GM18517 (cell line): Measurements from ENCODE around the gene SLF2.

ENCODE experiments used
- ATAC-seq: cut with Tn5 transposase; IDR thresholded peaks from one replicate; pipeline ENCODE4 v1.9.1; 2021; ENCODE audit warnings: mild to moderate bottlenecking, moderate library complexity; ENCODE audit not compliant: unreplicated experiment

The SLF2 gene, protein sequence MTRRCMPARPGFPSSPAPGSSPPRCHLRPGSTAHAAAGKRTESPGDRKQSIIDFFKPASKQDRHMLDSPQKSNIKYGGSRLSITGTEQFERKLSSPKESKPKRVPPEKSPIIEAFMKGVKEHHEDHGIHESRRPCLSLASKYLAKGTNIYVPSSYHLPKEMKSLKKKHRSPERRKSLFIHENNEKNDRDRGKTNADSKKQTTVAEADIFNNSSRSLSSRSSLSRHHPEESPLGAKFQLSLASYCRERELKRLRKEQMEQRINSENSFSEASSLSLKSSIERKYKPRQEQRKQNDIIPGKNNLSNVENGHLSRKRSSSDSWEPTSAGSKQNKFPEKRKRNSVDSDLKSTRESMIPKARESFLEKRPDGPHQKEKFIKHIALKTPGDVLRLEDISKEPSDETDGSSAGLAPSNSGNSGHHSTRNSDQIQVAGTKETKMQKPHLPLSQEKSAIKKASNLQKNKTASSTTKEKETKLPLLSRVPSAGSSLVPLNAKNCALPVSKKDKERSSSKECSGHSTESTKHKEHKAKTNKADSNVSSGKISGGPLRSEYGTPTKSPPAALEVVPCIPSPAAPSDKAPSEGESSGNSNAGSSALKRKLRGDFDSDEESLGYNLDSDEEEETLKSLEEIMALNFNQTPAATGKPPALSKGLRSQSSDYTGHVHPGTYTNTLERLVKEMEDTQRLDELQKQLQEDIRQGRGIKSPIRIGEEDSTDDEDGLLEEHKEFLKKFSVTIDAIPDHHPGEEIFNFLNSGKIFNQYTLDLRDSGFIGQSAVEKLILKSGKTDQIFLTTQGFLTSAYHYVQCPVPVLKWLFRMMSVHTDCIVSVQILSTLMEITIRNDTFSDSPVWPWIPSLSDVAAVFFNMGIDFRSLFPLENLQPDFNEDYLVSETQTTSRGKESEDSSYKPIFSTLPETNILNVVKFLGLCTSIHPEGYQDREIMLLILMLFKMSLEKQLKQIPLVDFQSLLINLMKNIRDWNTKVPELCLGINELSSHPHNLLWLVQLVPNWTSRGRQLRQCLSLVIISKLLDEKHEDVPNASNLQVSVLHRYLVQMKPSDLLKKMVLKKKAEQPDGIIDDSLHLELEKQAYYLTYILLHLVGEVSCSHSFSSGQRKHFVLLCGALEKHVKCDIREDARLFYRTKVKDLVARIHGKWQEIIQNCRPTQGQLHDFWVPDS

DNA sequence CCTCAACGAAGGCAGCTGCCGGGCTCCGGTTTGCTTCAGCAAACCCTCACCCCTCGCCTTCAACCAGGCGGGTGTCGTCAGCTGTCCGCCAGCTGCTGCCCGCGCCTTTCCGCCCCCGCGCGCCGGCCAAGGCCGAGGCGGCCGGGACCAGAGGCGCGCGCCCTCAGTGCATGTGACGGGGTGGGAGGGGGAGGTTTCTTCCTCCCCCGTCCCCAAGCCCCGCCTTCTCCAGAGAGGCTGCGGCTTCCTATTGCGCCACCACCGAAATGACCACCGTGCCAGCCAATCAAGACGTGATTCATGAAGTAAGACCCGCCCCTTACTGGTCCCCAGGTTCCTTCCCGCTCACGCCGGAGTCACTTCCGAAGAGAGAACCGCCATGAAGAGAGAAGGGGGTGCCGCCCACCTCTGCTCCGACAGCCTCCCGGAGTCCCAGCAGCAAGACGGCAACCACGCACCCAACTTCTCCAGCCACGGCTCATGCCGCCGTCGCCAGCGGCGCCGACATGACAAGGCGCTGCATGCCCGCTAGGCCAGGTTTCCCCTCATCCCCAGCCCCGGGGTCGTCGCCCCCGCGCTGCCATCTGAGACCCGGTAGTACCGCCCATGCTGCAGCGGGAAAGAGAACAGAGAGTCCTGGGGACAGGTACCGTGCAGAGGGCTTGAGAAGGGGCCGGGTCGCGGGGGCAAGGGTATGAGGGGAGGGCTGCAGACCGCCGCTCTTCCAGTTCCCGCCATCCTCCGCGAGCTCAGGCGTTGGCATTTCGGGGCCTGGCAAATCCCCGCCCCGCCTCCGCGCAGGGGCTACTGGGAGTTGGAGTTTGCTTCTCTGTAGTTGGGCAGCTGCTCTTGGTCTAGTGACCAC, at the start of gene SLF2:
TSS of gene SLF2 (plus strand) at position 359 of the 865 bp plus-strand sequence. CDS start at position 507, 148 bp downstream.
- ATAC-seq, result peak; percentile 94

DNA sequence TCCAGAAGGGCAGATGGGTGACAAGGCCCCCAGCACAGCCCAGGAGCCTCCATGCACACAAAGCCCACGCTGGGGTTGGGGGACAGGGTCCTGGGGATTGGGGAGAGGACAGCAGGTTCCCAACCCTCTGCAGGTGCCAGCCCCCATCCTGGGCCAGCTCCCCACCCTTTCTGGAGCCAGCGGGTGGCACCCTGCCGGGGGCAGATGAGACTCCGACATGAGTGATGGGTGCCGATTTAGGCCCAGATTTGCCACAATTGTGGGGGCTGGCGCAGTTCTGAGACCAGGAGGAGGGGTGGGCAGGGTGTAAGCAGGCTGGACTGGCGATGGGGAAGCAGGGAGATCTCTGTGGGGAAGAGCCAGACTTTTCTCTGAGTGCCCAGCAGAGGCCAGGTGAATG, 49.3 kb upstream of the SLF2 start:
- ATAC-seq, result no peak

- ATAC-seq, result no peak
Measured at GRCh38 chr10:100864036-100864885, 48.5 kb upstream of the SLF2 start.

DNA sequence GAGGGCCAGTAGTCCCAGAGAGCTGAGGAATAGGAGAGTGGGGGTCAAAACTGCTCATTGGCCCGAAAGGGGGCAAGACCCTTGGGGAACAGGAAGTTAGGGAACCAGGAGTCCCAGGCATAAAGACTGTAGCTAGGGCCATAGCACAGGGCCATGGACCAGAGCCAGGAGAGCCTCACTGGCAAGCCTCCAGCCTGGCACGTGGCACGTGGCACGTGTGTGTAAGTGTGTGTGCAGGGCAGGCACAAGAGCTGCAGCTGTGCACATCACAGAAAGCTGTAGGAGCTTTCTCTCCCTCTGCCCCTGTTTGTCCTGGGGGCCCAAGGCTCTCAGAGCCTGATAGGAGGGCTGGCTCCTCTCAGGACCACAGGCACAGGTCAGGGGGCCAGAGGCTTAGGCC, 47.8 kb upstream of the SLF2 start:
- no peak for ATAC-seq

GRCh38 chr10:100866010-100866409, 46.8 kb upstream of the SLF2 start:
- no peak for ATAC-seq

DNA sequence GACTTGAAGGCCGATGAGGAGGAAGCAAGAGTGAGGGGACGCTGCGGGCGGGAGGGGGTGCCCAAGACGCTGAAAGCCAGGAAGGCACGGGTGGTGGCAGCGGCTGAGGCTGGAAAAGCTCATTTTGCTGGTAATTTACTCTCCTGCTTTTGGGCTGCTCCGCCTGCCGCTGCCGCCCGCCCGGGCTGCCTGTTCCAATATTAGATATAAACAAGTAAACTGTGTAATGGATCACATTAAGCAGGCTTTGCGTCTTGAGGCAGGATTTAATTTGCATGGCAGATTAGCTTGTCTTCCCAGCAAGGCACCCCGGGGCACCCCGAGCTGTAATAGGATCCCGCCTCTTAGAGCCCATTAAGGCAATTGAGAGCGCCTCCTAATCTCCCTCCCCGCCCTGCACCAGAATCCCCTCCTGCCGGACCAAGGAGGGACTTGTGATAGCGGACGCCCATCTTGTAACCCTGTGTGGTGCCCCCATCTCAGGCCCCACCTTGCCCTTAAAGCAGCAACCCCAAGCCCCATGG, 46.1 kb upstream of the SLF2 start:
- no peak for ATAC-seq

DNA sequence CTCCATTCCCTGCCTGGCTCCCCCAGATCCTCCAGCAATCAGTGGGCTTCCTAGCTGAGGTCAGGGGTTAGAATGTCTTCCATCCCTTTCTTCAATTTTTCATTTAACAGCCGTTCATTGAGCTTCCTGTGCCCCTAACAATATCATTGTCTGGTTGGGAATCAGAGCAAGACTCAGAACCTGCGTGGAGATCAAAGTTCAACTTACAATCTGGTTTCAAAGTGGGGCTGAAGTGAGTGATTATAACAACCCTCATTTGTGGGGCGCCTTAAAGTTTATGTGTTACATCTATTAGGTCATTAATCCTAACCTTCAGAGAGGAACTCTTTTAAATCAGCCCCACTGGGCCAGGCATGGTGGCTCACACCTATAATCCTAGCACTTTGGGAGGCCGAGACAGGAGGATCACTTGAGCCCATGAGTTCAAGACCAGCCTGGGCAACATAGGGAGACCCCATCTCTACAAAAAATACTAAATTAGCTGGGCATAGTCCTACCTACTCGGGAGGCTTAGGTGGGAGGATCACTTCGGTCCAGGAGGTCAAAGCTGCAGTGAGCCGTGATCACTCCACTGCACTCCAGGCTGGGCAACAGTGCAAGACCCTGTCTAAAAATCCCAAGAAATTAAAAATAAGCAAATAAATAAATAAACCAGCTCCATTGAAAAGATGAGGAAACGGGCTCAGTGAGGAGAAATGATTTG, 45.4 kb upstream of the SLF2 start:
- no peak for ATAC-seq

GRCh38 chr10:100868382-100868781, 44.4 kb upstream of the SLF2 start:
- ATAC-seq, result no peak

GRCh38 chr10:100869399-100869798, 43.4 kb upstream of the SLF2 start:
- no peak for ATAC-seq

DNA sequence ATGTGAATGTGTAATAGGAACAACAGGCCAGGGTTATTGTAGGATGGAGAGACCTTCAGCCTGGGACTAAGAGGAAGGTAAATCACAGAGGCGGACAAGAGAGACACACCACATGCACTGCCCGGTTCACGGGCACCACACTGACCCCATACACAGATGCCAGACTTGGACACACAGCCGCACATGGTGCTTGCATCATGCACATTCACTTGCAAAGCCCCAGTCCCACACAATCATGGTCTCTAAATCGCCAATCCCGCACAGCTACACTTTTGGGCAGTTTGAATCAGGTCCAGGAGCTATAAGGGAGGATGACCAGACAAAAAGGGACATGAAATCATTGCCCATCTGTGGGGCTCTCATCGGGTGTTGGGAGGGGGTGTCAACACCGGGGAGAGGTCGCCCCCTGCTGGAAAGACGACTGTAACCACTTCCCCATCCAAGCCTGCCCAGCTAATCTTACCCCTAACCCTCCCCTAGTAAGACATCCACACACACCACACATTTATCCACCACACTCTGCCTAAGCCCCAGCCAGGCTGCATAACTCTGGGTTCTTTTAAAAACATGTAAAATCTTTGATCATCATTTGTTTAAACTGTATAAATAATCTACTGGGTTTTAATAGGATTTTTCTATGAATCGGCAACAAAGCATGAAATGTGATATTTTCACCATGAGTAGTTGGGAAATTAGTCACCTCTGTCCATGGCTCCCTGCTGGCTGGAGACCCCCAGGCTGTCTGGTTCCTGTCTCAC, 40.5 kb upstream of the SLF2 start:
- ATAC-seq, result no peak

GRCh38 chr10:100873146-100873826, 39.5 kb upstream of the SLF2 start:
- ATAC-seq, result no peak

GRCh38 chr10:100873827-100874326, 38.9 kb upstream of the SLF2 start:
- ATAC-seq, result no peak

DNA sequence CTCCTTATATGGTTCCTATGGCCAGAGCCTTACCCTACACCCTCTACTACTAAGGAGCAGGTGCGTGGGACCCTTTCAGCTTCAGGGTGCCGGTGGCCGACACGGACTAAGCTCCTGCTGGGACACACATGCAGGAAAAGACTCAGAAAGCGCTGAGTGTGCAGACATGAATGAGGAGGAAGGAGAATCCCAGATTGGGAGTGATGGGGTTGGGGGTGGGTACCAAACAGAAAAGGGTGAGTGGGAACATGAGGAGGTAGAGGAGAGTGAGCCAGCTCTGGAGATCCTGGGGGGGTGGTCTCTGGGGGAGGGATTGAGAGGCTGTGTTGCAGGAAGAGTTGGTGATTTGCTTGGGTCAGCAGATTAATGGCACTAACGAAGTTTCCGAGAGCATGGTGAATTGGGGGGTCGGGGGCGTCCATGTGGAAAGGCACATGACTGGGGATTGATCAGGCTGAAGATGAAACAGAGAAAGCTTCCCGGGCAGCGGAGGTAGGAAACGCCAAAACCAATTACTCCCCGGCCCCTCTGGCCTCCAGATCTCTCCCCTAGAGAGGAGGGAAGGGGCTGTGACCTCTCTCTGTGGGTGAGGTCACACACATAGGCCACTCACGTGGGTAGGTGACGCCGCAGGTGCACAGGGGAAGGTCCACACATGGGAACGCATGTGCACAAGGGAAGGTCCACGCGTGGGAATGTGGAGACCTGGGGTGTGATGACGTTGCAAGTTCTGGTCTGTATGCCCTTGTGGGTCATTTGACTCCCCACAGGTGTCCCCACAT, 37.9 kb upstream of the SLF2 start:
- ATAC-seq, result no peak

DNA sequence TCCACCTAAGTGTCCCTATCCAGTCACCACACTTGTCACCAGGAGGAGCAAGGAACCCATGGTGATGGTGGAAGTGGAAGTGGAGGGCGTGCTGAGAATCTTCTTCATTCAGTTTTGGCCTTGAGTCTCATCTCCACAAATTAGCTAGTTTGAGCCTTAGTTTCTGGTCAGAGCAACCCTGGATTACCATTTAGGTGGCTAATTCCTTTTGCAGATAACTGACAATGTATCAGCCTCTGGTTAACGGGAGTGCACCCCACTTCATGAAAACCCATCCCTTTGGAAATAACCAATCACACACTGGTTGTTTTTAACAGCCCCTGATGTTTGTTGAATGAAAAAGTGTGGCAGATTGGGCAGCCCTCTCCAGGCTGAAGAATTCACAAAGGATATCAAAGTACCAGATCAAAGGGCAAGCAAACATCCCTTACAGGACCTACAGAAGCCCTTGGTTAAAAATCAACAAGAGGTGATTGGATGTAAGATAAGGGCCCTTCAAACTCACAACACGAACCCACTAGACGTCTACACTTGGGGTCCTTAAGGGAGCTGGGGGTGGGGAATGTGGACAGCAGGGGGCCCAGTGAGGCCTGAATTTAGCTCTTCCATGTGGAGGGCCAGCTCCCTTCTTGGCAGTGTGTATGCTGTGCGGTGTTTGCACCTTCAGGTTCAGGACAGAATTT, 37.1 kb upstream of the SLF2 start:
- ATAC-seq, result no peak

- no peak for ATAC-seq
Measured at GRCh38 chr10:100876585-100877460, 35.9 kb upstream of the SLF2 start.
